Activated naive CD8-positive, alpha-beta T cell (primary cell): ENCODE data around the gene TCHH.
"Not testable (repeated sequence)": the region's sequence is repeated elsewhere in the genome, so short reads cannot be mapped to it uniquely, and the experiment has no call there.

Source experiments
- H3K27ac Mint-ChIP-seq: one replicate; pipeline ENCODE4 v1.8.0; 2021; ENCODE audit warnings: mixed read lengths
- H3K27me3 Mint-ChIP-seq: one replicate; pipeline ENCODE4 v1.8.0; 2021; ENCODE audit warnings: mixed read lengths
- H3K36me3 Mint-ChIP-seq: one replicate; pipeline ENCODE4 v1.8.0; 2021; ENCODE audit warnings: mixed read lengths
- H3K4me1 Mint-ChIP-seq: one replicate; pipeline ENCODE4 v1.8.0; 2021; ENCODE audit warnings: low read depth, mixed read lengths
- H3K4me3 Mint-ChIP-seq: one replicate; pipeline ENCODE4 v1.8.0; 2021; ENCODE audit warnings: mild to moderate bottlenecking, mixed read lengths
- H3K9me3 Mint-ChIP-seq: one replicate; pipeline ENCODE4 v1.8.0; 2021; ENCODE audit warnings: low read depth, mixed read lengths

TCHH gene

GRCh38 chr1:152115344-152115743 lies at the start of gene TCHH:
TSS of gene TCHH (minus strand) at chr1:152115444. CDS start at chr1:152114080, 1,364 bp downstream.
- Mint-ChIP-seq H3K4me3 (no peak within 1 kb of the TSS), H3K9me3 (no peaks in the 10 kb centered on the region), H3K36me3 (peaks cover 2% of the 10 kb centered on the region), H3K27me3 (peaks cover 22% of the 10 kb centered on the region), H3K27ac (no peak within 1 kb of the TSS), H3K4me1 (no peaks in the 10 kb centered on the region)

GRCh38 chr1:152164517-152165136 lies 49.4 kb upstream of the TCHH start:
- Mint-ChIP-seq H3K9me3 (no peaks in the 10 kb centered on the region), H3K36me3 (no peaks in the 10 kb centered on the region), H3K27ac (no peak overlapping the region), H3K27me3 (peaks cover 3% of the 10 kb centered on the region), H3K4me1 (peaks cover 7% of the 10 kb centered on the region), H3K4me3 (no peak overlapping the region)

GRCh38 chr1:152162792-152163463 lies 47.7 kb upstream of the TCHH start:
- Mint-ChIP-seq H3K36me3 (no peaks in the 10 kb centered on the region), H3K9me3 (no peaks in the 10 kb centered on the region), H3K27ac (no peak overlapping the region), H3K27me3 (peaks cover 3% of the 10 kb centered on the region), H3K4me3 (no peak overlapping the region), H3K4me1 (peaks cover 7% of the 10 kb centered on the region)

- Mint-ChIP-seq H3K9me3 (no peaks in the 10 kb centered on the region), H3K4me1 (peaks cover 2% of the 10 kb centered on the region), H3K27me3 (peaks cover 1% of the 10 kb centered on the region), H3K4me3 (no peak overlapping the region), H3K27ac (no peak overlapping the region), H3K36me3 (no peaks in the 10 kb centered on the region)
Observed at GRCh38 chr1:152160576-152160975, 45.3 kb upstream of the TCHH start.

GRCh38 chr1:152159144-152159543 lies 43.9 kb upstream of the TCHH start, which contains the start of gene RPTN:
TSS of gene RPTN (minus strand) at chr1:152159228. CDS start at chr1:152157889, 1,339 bp downstream.
- Mint-ChIP-seq H3K4me1 (no peaks in the 10 kb centered on the region), H3K4me3 (no peak within 1 kb of the TSS), H3K36me3 (no peaks in the 10 kb centered on the region), H3K9me3 (no peaks in the 10 kb centered on the region), H3K27me3 (peaks cover 1% of the 10 kb centered on the region), H3K27ac (no peak within 1 kb of the TSS)

- H3K4me3 Mint-ChIP-seq, result no peak overlapping the region
- no peaks in the 10 kb centered on the region for H3K36me3 Mint-ChIP-seq
- no peaks in the 10 kb centered on the region for H3K4me1 Mint-ChIP-seq
- H3K27me3 Mint-ChIP-seq, result no peaks in the 10 kb centered on the region
- peaks cover 3% of the 10 kb centered on the region for H3K9me3 Mint-ChIP-seq
- no peak overlapping the region for H3K27ac Mint-ChIP-seq
Observed at GRCh38 chr1:152153996-152154395, 38.8 kb upstream of the TCHH start.

GRCh38 chr1:152151646-152152045 lies 36.4 kb upstream of the TCHH start:
- peaks cover 10% of the 10 kb centered on the region for H3K9me3 Mint-ChIP-seq
- peaks cover 8% of the 10 kb centered on the region for H3K36me3 Mint-ChIP-seq
- H3K4me3 Mint-ChIP-seq, result no peak overlapping the region
- peaks cover 2% of the 10 kb centered on the region for H3K27me3 Mint-ChIP-seq
- no peaks in the 10 kb centered on the region for H3K4me1 Mint-ChIP-seq
- H3K27ac Mint-ChIP-seq, result no peak overlapping the region

GRCh38 chr1:152148981-152149380 lies 33.7 kb upstream of the TCHH start:
- H3K27ac Mint-ChIP-seq, result no peak overlapping the region
- peaks cover 16% of the 10 kb centered on the region for H3K9me3 Mint-ChIP-seq
- H3K4me1 Mint-ChIP-seq, result no peaks in the 10 kb centered on the region
- peaks cover 8% of the 10 kb centered on the region for H3K27me3 Mint-ChIP-seq
- peaks cover 8% of the 10 kb centered on the region for H3K36me3 Mint-ChIP-seq
- H3K4me3 Mint-ChIP-seq, result no peak overlapping the region

GRCh38 chr1:152148051-152148450 lies 32.8 kb upstream of the TCHH start:
- no peak overlapping the region for H3K4me3 Mint-ChIP-seq
- H3K9me3 Mint-ChIP-seq, result peaks cover 16% of the 10 kb centered on the region
- H3K36me3 Mint-ChIP-seq, result peaks cover 8% of the 10 kb centered on the region
- H3K27ac Mint-ChIP-seq, result no peak overlapping the region
- peaks cover 3% of the 10 kb centered on the region for H3K4me1 Mint-ChIP-seq
- H3K27me3 Mint-ChIP-seq, result peaks cover 14% of the 10 kb centered on the region

GRCh38 chr1:152145769-152146168 lies 30.5 kb upstream of the TCHH start:
- H3K9me3 Mint-ChIP-seq, result peaks cover 16% of the 10 kb centered on the region

GRCh38 chr1:152144674-152145183 lies 29.5 kb upstream of the TCHH start:
- Mint-ChIP-seq H3K9me3 (peaks cover 16% of the 10 kb centered on the region), H3K27me3 (peaks cover 27% of the 10 kb centered on the region)
- not testable (repeated sequence) for H3K36me3 Mint-ChIP-seq, H3K4me1 Mint-ChIP-seq, H3K27ac Mint-ChIP-seq, H3K4me3 Mint-ChIP-seq

More at GRCh38 chr1:152145769-152146168, 30.5 kb upstream of the TCHH start:
- Mint-ChIP-seq H3K27me3 (peaks cover 20% of the 10 kb centered on the region), H3K4me1 (peaks cover 3% of the 10 kb centered on the region), H3K27ac (no peak overlapping the region), H3K4me3 (no peak overlapping the region), H3K36me3 (peaks cover 8% of the 10 kb centered on the region)

- Mint-ChIP-seq H3K9me3 (peaks cover 7% of the 10 kb centered on the region), H3K27me3 (peaks cover 30% of the 10 kb centered on the region), H3K36me3 (peaks cover 2% of the 10 kb centered on the region), H3K4me1 (peaks cover 3% of the 10 kb centered on the region), H3K4me3 (no peak overlapping the region), H3K27ac (no peak overlapping the region)
Observed at GRCh38 chr1:152143150-152143887, 28.1 kb upstream of the TCHH start.

GRCh38 chr1:152141971-152142584 lies 26.8 kb upstream of the TCHH start:
- Mint-ChIP-seq H3K9me3 (peaks cover 6% of the 10 kb centered on the region), H3K27ac (no peak overlapping the region), H3K36me3 (no peaks in the 10 kb centered on the region), H3K4me3 (no peak overlapping the region), H3K27me3 (peaks cover 30% of the 10 kb centered on the region), H3K4me1 (peaks cover 3% of the 10 kb centered on the region)

GRCh38 chr1:152137215-152137614 lies 22.0 kb upstream of the TCHH start:
- peaks cover 5% of the 10 kb centered on the region for H3K9me3 Mint-ChIP-seq
- H3K4me3 Mint-ChIP-seq, result no peak overlapping the region
- no peak overlapping the region for H3K27ac Mint-ChIP-seq
- H3K36me3 Mint-ChIP-seq, result no peaks in the 10 kb centered on the region
- no peaks in the 10 kb centered on the region for H3K4me1 Mint-ChIP-seq
- peaks cover 17% of the 10 kb centered on the region for H3K27me3 Mint-ChIP-seq

- Mint-ChIP-seq H3K9me3 (peaks cover 5% of the 10 kb centered on the region), H3K27ac (no peak overlapping the region), H3K4me3 (no peak overlapping the region), H3K36me3 (no peaks in the 10 kb centered on the region), H3K4me1 (no peaks in the 10 kb centered on the region), H3K27me3 (peaks cover 37% of the 10 kb centered on the region)
Observed at GRCh38 chr1:152130186-152130585, 14.9 kb upstream of the TCHH start.
